Activated CD8-positive, alpha-beta memory T cell treated with anti-CD3 and anti-CD28 coated beads, Interleukin-2, amount 50 U/mL, for 24 hours (primary cell): Measurements from ENCODE around the gene PITPNB.

Source experiments
- DNase-seq: peaks from one replicate; pipeline ENCODE4 v3.0.0-alpha.2; 2020; ENCODE audit errors: extremely low read depth

PITPNB gene

GRCh38 chr22:27832606-27833005 is 86.5 kb downstream of the PITPNB start:
- no peak for DNase-seq

- no peak for DNase-seq
Measured at GRCh38 chr22:27829620-27830019, 89.4 kb downstream of the PITPNB start.

- DNase-seq, result no peak
Measured at GRCh38 chr22:27827604-27828587, 91.2 kb downstream of the PITPNB start.

- no peak for DNase-seq
Measured at GRCh38 chr22:27825174-27825573, 93.9 kb downstream of the PITPNB start.

- no peak for DNase-seq
Measured at GRCh38 chr22:27823221-27823620, 95.8 kb downstream of the PITPNB start.

GRCh38 chr22:27820896-27821866 is 97.9 kb downstream of the PITPNB start:
- no peak for DNase-seq

- DNase-seq, result no peak
Measured at GRCh38 chr22:27816552-27816951, 102.5 kb downstream of the PITPNB start.

- DNase-seq, result no peak
Measured at GRCh38 chr22:27815826-27816530, 103.1 kb downstream of the PITPNB start.

- DNase-seq, result no peak
Measured at GRCh38 chr22:27814993-27815392, 104.1 kb downstream of the PITPNB start.

GRCh38 chr22:27811778-27812177 is 107.3 kb downstream of the PITPNB start:
- DNase-seq, result no peak

GRCh38 chr22:27810609-27811151 is 108.4 kb downstream of the PITPNB start:
- DNase-seq, result no peak

GRCh38 chr22:27809700-27810608 is 109.1 kb downstream of the PITPNB start:
- DNase-seq, result no peak

- DNase-seq, result no peak
Measured at GRCh38 chr22:27809226-27809603, 109.8 kb downstream of the PITPNB start.

- no peak for DNase-seq
Measured at GRCh38 chr22:27808451-27809225, 110.4 kb downstream of the PITPNB start.

GRCh38 chr22:27805841-27806240 is 113.2 kb downstream of the PITPNB start:
- DNase-seq, result no peak

GRCh38 chr22:27804470-27805297 is 114.4 kb downstream of the PITPNB start:
- no peak for DNase-seq

GRCh38 chr22:27803841-27804415 is 115.1 kb downstream of the PITPNB start:
- DNase-seq, result no peak

GRCh38 chr22:27802346-27803073 is 116.5 kb downstream of the PITPNB start:
- no peak for DNase-seq
